Muscle layer of duodenum (tissue), 2 donors: ENCODE measurements around the gene SLC6A6.

Source experiments
- H3K27ac ChIP-seq: one replicate; pipeline ENCODE4 v1.7.0; 2013; ENCODE audit warnings: mild to moderate bottlenecking, low read length
- H3K27me3 ChIP-seq: one replicate; pipeline ENCODE4 v1.7.0; 2013; ENCODE audit warnings: low read depth, mild to moderate bottlenecking, control low read depth, low read length
- H3K36me3 ChIP-seq, 2 donors: one replicate each; pipeline ENCODE4 v1.7.0; 2013; ENCODE audit warnings: low read length in 2 of 2, control low read depth in 1 of 2, mild to moderate bottlenecking in 1 of 2; ENCODE audit not compliant: insufficient read depth in 2 of 2, control insufficient read depth in 1 of 2
- H3K4me1 ChIP-seq, 2 donors: one replicate each; pipeline ENCODE4 v1.7.0; 2013; ENCODE audit warnings: low read length in 2 of 2, mild to moderate bottlenecking in 2 of 2, control low read depth in 1 of 2, moderate library complexity in 1 of 2; ENCODE audit not compliant: insufficient read depth in 2 of 2, control insufficient read depth in 1 of 2
- H3K4me3 ChIP-seq, 2 donors: one replicate each; pipeline ENCODE4 v1.7.0; 2013; ENCODE audit warnings: low read length in 2 of 2, low read depth in 1 of 2, mild to moderate bottlenecking in 1 of 2
- H3K9me3 ChIP-seq, 2 donors: one replicate each; pipeline ENCODE4 v1.7.0; 2013; ENCODE audit warnings: low read length in 2 of 2, control low read depth in 1 of 2, mild to moderate bottlenecking in 1 of 2; ENCODE audit not compliant: control insufficient read depth in 1 of 2
- donor health status: healthy.

Gene SLC6A6

GRCh38 chr3:14466179-14466903 lies 63.9 kb downstream of the SLC6A6 start:
- no peaks in the 10 kb centered on the region for H3K9me3 ChIP-seq
- H3K27me3 ChIP-seq, result no peaks in the 10 kb centered on the region
- H3K36me3 ChIP-seq, result peaks cover 6 to 20% of the 10 kb centered on the region in 2 donors
- no peak overlapping the region for H3K27ac ChIP-seq
- H3K4me1 ChIP-seq, result peaks cover 0 to 7% of the 10 kb centered on the region in 2 donors
- no peak overlapping the region for H3K4me3 ChIP-seq

- Histone ChIP-seq H3K9me3 (no peaks in the 10 kb centered on the region), H3K4me3 (no peak overlapping the region), H3K27me3 (no peaks in the 10 kb centered on the region), H3K27ac (no peak overlapping the region), H3K4me1 (no peaks in the 10 kb centered on the region), H3K36me3 (peaks cover 8 to 33% of the 10 kb centered on the region in 2 donors)
Observed at GRCh38 chr3:14467814-14468620, 65.6 kb downstream of the SLC6A6 start.

GRCh38 chr3:14468621-14468981 lies 66.2 kb downstream of the SLC6A6 start:
- no peaks in the 10 kb centered on the region for H3K9me3 ChIP-seq
- no peaks in the 10 kb centered on the region for H3K27me3 ChIP-seq
- peaks cover 8 to 27% of the 10 kb centered on the region in 2 donors for H3K36me3 ChIP-seq
- H3K4me3 ChIP-seq, result no peak overlapping the region
- H3K4me1 ChIP-seq, result peaks cover 0 to 4% of the 10 kb centered on the region in 2 donors
- H3K27ac ChIP-seq, result no peak overlapping the region

GRCh38 chr3:14470461-14470860 lies 68.1 kb downstream of the SLC6A6 start:
- Histone ChIP-seq H3K36me3 (peaks cover 8 to 26% of the 10 kb centered on the region in 2 donors), H3K27me3 (no peaks in the 10 kb centered on the region), H3K9me3 (no peaks in the 10 kb centered on the region), H3K4me3 (no peak overlapping the region), H3K4me1 (peaks cover 0 to 7% of the 10 kb centered on the region in 2 donors), H3K27ac (no peak overlapping the region)

- no peak overlapping the region for H3K4me3 ChIP-seq
- H3K27me3 ChIP-seq, result no peaks in the 10 kb centered on the region
- H3K4me1 ChIP-seq, result peaks cover 0 to 7% of the 10 kb centered on the region in 2 donors
- no peaks in the 10 kb centered on the region for H3K9me3 ChIP-seq
- no peak overlapping the region for H3K27ac ChIP-seq
- H3K36me3 ChIP-seq, result peaks cover 12 to 30% of the 10 kb centered on the region in 2 donors
Observed at GRCh38 chr3:14471016-14471415, 68.6 kb downstream of the SLC6A6 start.

GRCh38 chr3:14471690-14472089 lies 69.3 kb downstream of the SLC6A6 start:
- Histone ChIP-seq H3K36me3 (peaks cover 19 to 30% of the 10 kb centered on the region in 2 donors), H3K9me3 (no peaks in the 10 kb centered on the region), H3K27ac (no peak overlapping the region), H3K4me3 (no peak overlapping the region), H3K27me3 (no peaks in the 10 kb centered on the region), H3K4me1 (peaks cover 0 to 7% of the 10 kb centered on the region in 2 donors)

GRCh38 chr3:14472471-14473351 lies 70.3 kb downstream of the SLC6A6 start:
- Histone ChIP-seq H3K27me3 (no peaks in the 10 kb centered on the region), H3K27ac (no peak overlapping the region), H3K4me1 (peaks cover 0 to 7% of the 10 kb centered on the region in 2 donors), H3K4me3 (no peak overlapping the region), H3K36me3 (peaks cover 27 to 39% of the 10 kb centered on the region in 2 donors), H3K9me3 (no peaks in the 10 kb centered on the region)

- Histone ChIP-seq H3K4me1 (peaks cover 0 to 7% of the 10 kb centered on the region in 2 donors), H3K36me3 (peaks cover 34 to 39% of the 10 kb centered on the region in 2 donors), H3K4me3 (no peak overlapping the region), H3K9me3 (no peaks in the 10 kb centered on the region), H3K27ac (no peak overlapping the region), H3K27me3 (no peaks in the 10 kb centered on the region)
Observed at GRCh38 chr3:14473411-14473891, 71.0 kb downstream of the SLC6A6 start.

GRCh38 chr3:14474363-14475081 lies 72.1 kb downstream of the SLC6A6 start:
- H3K36me3 ChIP-seq, result peaks cover 41 to 49% of the 10 kb centered on the region in 2 donors
- H3K27ac ChIP-seq, result no peak overlapping the region

GRCh38 chr3:14475621-14476020 lies 73.2 kb downstream of the SLC6A6 start:
- Histone ChIP-seq H3K27ac (no peak overlapping the region), H3K4me3 (no peak overlapping the region), H3K4me1 (peaks cover 0 to 7% of the 10 kb centered on the region in 2 donors), H3K36me3 (peaks cover 38 to 54% of the 10 kb centered on the region in 2 donors), H3K27me3 (no peaks in the 10 kb centered on the region), H3K9me3 (no peaks in the 10 kb centered on the region)

More at GRCh38 chr3:14474363-14475081, 72.1 kb downstream of the SLC6A6 start:
- Histone ChIP-seq H3K27me3 (no peaks in the 10 kb centered on the region), H3K9me3 (no peaks in the 10 kb centered on the region), H3K4me3 (no peak overlapping the region), H3K4me1 (peaks cover 0 to 7% of the 10 kb centered on the region in 2 donors)
